Lower leg skin (tissue), 3 donors: ENCODE measurements around the gene PPP1R10.

Source experiments
- POLR2A ChIP-seq, 2 donors: fragments of 450-650 bp; IDR thresholded peaks; one replicate each; pipeline ENCODE4 v1.6.1; 2016 to 2017; ENCODE audit warnings: antibody characterized with exemption in 2 of 2, mild to moderate bottlenecking in 1 of 2, moderate library complexity in 1 of 2
- TF ChIP-seq, protein P1 (sequence below), 3 donors: fragments of 450-650 bp; IDR thresholded peaks; one replicate each; pipeline ENCODE4 v1.5.1; 2016; ENCODE audit warnings: antibody characterized with exemption in 3 of 3, mild to moderate bottlenecking in 3 of 3, moderate library complexity in 2 of 3

GRCh38 chr6:30616811-30617564 lies at the start of gene PPP1R10:
- TF ChIP-seq, protein P1, sequence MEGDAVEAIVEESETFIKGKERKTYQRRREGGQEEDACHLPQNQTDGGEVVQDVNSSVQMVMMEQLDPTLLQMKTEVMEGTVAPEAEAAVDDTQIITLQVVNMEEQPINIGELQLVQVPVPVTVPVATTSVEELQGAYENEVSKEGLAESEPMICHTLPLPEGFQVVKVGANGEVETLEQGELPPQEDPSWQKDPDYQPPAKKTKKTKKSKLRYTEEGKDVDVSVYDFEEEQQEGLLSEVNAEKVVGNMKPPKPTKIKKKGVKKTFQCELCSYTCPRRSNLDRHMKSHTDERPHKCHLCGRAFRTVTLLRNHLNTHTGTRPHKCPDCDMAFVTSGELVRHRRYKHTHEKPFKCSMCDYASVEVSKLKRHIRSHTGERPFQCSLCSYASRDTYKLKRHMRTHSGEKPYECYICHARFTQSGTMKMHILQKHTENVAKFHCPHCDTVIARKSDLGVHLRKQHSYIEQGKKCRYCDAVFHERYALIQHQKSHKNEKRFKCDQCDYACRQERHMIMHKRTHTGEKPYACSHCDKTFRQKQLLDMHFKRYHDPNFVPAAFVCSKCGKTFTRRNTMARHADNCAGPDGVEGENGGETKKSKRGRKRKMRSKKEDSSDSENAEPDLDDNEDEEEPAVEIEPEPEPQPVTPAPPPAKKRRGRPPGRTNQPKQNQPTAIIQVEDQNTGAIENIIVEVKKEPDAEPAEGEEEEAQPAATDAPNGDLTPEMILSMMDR (IDR thresholded peaks at IDR 0.05), result no peak
- TF ChIP-seq POLR2A (IDR thresholded peaks at IDR 0.05), result peak in 1 of 2 donors; percentile 98
